ENCODE data around the gene KDELR1.

The KDELR1 gene

DNA sequence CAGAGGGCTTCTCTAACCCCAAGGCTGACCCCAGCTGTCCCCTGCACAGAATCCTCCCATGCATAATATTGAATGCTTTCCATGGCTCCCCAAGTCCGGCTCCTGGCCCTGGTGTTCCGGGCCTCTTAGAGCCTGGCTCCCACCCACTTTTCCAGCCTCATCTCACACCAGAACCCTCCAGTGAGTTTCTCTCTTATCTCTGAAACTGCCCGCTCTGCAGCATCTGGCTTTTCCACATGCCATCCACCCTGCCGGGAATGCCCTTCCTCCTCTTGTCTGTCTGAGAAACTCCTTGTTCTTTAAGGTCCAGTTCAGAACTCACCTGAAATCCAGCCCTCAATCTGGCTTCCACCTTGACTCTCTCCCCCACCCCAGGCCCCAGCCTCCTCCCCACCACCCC, 20.4 kb downstream of the KDELR1 start:
- peak; percentile 46 for DNase-seq

DNA sequence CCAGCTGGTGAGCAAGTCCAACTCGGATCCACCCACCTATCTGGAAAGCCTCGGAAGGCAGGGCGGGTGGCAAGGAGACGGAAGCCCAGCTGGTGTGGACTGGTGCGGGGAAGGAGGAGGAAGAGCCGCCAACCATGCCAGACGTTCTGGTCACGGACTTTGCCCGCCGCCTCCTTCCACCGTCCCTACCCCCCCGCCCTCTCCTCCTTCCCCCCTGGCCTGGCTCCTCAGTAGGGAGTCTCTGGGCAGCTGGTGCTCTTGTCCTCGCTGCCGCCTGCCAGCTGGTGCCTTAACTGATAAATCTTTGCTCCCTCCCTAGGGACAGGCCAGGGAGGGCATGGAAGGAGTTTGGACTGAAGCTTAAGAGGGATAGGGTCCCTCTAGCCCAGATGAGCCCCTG, 22.4 kb downstream of the KDELR1 start:
- DNase-seq, result peak; percentile 98

DNA sequence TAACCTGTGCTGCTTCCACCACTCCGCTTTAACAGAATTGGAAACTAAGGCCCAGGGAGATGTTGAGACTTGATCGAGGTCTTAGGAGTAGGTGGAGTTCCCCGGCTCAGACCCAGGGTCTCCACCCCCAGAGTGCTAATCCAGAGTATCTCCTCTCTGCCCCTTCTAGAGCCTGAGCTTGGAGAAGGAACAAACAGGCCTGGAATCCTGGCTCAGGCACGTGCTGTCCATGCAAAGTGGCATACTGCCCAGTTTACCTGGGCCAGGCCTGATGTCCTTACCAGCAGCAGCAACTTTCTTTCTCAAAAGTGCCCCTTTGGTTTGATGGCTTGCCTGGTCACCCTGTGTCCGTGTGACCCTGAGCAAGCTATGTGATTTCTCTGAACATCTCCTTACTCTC, 23.5 kb downstream of the KDELR1 start:
- DNase-seq, result peak; percentile 55

DNA sequence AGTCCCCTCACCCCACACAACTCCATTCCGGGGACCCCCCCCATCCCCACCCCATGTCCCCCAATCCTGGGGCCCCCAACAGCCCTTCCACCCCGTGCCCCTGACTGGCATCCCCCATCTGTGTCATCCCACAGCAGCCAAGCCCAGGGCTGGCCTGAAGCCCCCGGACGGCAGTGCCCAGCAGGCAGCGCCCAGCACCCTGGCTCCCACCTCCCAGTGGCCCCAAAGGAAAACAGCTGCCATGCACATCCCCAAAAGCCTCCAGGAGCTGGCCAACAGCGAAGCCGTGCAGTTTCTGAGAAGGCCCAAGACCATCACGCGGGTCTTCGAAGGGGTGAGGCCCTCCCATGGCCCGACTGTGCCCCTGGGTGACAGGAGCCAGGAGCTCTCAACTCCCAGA, 25.7 kb downstream of the KDELR1 start:
- DNase-seq, result no peak

DNA sequence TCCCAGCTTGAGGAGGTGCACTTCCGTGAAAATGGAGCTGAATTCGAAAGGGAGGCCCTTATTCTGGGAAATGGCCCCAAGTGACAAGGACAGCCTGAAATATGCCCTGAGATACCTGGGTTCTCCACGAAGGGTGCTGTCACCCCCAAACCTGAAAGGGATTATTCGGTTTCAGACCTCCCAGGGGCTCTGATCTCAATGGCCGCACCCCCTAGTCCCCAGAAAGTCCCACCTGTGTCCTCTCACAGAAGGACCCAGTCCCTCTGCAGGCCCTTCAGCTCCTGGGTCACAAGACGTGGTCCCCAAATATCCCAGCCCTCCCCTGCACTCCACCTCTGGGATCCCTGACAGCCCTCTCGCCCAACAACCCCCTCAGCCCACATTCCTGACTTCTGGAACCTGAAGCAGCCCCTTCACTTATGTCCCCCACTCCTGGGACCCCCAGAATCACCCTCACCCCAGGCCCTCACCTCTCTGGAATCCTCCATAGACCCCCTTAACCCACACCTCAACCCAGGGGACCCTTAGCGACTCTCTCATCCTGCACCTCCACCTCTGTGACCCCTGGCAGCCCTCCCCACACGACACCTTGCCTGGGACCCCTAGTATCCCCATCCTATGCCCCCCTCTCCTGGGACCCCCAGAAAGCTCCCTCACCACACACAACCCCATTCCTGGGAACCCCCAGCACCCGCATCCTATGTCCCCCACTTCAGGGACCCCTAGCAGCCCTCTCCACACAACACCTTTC, 26.6 kb downstream of the KDELR1 start:
- DNase-seq, result no peak

DNA sequence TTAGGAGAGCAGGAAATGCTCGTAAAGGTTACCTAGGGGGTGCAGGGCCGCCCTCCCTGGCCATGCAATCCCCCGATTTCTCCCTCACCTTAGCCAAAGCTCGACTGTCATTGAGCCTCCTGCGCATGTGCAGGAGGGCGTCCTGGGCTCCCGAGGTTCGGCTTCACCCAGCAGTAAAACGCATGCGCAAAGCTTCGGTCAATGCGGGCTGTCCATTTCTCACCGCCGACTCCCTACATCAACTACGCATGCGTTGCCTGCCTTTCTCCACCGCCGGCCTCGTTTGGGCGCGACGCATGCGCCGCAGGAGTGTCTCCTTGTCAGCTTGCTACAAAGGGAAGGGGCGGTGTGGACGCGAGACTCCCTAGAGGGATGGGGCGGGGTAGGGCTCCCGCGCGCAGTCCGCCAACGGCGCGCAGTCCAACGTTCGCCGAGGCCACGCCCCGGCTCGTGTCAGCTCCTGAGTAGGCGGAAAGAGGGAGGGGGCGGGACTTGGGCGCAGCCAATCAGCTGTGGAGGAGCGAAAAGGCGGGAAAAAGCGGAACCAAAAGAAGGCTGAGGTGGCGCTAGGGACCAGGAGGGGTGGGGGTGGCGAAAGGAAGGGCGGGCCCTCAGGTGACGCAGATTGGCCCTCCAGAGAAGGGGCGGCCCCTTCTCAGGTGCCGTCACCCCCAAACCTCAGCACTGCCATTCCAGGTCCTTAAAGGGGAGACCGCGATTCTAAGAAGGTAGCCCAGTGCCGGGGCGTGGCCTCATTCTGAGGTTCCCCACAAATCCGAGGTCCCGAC, 27.3 kb downstream of the KDELR1 start, which contains the start of the genes SYNGR4 and TMEM143:
TSS of gene SYNGR4 (plus strand) at position 558 of the 788 bp plus-strand sequence. CDS start 1,476 bp downstream, outside the sequence.
TSS of gene TMEM143 (minus strand) at position 131 of the 788 bp plus-strand sequence. CDS start at position 111, 20 bp downstream.
- peak; percentile 100 for DNase-seq

DNA sequence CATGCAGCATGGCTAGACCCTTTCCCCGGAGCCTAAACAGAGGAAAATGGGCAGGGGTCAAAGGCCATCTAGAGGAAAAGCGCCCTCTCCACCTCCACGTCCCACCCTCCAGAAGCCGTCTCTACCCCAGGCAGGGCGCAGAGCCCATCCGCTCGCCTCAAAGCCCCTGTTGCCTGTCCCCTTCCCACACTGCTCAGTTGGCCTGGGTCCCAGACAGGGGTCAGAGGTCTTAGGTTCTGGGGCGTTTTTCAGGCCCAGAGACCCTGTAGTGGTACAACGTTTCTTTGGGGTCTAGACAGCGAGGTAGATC, 27.9 kb downstream of the KDELR1 start:
- DNase-seq, result no peak

DNA sequence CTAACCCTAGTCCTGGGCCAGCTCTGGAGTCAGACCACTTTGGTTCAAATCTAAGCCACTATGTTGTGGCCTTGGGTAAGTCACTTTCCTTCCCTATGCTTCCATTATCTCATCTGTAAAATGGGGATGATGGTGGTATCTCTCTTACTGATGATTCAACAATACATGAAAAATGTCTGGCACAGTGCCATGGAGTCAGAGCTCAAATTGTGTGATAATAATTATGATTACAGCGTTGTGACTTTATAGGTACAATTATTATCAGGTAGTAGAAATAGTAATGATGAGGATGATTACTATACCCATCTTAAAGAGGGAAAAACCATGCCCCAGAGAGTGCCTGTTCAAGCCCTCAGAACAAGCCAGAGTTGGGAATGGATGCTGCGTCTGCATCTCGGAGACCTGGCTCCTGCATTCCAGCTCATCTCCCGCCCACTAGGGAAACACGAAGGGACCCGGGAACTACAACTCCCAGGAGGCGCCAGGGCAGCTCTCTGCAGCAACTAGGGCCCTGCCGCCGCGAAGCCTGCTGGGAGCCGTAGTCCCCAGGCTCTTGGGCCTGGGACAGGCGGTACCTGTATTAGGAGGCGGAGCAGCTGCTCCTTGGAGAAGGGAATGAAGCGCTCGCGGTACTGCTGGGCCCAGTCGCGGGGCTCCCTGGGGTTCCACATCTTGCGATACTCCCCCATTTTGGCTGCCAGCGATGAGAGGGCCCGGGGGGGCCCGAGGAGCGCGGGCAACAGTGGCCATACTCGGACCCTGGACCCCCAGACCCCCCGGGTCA, 28.4 kb downstream of the KDELR1 start:
- peak; percentile 99 for DNase-seq

DNA sequence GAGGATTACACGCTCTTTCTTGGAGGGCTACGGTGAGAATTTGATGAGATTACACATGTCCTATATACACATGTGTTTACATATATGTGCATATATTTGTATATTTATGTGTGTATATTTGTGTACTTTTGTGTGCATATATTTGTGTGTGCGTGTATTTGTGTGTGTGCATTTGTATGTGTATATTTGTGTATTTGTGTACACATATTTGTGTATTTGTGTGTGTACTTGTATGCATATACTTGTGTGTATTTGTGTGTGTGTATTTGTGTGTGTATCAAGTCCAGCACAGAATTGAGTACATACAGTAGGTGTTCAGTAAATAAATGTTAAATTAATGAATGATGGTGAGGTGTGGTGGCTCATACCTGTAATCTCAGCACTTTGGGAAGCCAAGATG, 29.4 kb downstream of the KDELR1 start:
- DNase-seq, result no peak

DNA sequence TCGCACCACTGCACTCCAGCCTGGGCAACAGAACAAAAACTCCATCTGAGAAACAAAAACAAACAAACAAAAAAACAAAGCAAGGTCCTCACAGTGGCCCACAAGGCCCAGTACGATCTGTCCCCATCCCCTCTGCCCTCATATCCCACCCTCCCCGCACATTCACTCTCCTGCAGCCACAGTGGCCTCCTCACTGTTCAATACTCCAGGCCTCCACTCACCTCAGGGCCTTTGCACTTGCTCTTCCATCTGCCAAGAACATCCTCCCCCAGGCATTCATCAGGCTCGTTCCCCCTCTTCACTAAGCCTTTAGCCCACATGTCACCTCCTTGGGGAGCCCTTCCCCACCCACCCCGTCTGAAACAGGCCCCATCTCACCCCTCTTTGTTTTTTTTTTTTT, 32.2 kb downstream of the KDELR1 start:
- DNase-seq, result no peak

DNA sequence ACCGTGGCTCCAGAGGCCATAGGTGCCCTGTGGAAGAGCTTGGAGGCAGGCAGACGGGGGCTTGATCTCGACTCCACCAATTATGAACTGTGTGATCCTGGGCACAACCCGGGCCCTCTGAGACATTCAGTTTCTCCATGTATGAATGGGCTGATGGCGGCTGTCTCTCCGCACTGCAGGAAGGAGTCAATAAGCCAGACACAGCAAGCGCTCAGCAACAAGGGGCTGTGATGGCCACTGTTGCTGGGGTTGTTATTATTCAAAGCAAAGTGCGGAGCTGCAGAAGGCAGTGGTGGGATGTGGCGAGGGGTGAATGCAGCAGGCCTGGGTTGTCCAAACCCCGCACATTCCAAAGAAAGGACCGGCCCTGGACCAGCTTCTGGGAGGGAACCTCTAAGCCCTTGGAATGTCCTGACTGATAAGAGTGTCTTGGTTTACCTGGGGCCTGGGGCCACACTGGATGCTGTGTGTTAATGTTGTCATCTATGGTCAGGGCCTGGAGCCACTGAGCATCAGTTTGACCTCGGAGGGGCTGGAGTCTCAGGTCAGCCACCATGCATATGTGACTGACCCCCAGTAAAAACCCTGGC, 35.9 kb downstream of the KDELR1 start:
- DNase-seq, result no peak

DNA sequence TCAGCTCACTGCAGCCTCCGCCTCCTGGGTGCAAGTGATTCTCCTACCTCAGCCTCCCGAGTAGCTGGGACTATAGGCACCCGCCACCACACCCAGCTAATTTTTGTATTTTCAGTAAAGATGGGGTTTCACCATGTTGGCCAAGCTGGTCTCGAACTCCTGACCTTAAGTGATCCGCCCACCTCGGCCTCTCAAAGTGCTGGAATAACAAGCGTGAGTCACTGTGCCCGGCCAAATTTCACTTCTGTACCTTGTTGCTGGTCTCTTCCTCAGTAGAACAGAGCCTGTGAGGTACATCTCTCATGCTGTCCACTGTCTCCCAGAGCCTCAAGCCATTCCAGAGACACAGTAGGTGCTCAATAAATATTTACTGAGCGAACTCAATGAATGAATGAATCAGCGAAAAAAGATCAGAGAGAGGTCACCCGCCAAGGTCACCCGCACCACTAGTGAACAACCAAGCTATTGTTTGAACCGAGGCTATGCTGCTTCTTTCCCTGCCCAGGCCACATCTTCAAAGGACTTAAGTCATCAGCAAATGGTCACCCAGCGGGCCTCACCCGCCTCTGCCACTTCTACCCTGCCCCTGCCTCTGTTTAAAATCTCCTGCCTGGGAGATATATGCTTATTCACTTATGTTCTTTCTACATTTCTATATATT, 36.9 kb downstream of the KDELR1 start:
- peak; percentile 88 for DNase-seq

DNA sequence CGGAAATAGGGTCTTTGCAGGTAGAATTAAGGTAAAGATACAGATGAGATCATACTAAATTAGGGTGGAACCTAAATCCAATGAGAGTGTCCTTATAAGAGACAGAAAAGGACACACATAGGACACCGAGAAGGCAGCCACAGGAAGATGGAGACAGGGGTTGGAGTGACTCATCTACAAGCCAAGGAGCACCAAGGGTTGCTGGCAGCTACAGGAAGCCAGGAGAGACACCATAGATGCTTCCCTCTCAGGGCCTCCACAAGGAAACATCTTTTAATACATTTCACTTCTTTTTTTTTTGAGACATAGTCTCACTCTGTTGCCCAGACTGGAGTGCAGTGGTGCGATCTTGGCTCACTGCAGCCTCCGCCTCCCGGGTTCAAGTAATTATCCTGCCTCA, 37.7 kb downstream of the KDELR1 start:
- DNase-seq, result no peak

DNA sequence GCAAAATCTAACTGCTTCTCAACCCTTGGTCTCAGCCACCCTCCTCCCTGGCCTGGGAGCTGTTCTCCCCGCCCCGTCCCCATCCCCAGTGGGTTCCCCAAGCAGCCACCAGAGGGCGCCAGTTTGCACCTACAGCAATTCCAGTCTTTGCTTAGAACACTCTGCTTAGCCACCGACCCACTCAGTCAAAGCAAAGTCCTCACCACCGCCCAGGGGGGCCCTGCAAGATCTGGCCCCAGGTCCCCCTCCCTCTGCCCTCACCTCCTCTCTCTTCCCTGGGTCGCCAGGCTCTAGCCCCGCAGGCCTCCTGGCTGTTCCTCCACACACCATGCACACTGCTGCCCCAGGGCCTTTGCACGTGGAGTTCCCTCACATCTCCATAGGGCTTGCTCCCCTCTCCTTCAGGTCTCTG, 40.0 kb downstream of the KDELR1 start:
- DNase-seq, result peak; percentile 82

DNA sequence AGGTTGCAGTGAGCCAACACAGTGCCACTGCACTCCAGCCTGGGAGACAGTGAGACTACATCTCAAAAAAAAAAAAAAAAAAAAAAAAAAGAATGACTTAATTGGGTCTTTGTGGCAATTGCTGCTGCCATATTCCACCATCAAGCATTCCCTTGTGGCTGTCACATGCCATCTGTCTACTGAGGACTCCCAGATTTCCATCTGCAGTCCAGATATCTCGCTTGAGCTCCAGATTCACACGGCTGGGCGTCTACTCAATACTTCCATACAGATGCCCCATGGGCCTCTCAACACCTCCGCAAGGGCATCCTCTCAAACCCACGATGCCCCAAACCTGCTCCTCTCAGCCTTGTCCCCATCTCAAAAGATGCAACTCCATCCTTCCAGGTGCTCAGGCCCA, 40.5 kb downstream of the KDELR1 start:
- peak; percentile 43 for DNase-seq

DNA sequence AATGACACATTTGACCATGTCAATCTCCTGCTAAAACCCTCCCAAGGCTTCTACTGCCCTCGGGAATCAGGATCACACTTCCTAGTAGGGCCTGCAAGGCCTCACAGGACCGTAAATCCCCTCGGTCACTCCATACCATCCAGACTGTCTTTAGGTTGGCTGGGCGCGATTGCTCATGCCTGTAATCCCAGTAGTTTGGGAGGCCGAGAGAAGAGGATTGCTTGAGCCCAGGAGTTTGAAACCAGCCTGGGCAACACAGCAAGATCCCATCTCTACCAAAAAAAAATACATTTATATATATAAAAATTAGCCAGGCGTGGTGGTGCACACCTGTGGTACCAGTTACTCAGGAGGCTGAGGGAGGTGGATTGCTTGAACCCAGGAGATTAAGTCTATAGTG, 42.6 kb downstream of the KDELR1 start:
- DNase-seq, result no peak

DNA sequence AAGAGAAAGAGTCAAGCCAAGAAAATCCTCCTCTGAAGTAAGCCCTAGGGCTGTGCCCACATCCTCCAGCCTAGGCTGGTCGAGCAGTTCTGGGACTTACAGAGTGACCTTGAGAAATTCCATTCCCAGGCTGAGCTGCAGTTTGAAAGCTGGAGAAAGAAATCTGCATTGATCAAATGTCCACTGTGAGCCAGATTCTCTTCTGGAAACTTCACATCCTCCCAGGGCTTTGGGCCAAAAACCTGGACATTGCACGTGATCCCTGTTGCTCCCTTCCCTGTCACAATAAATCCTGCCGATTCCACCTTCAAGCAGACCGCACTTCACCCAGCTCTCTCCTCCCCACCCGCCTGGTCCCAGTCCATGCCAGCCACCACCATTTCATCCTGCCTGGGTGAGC, 43.3 kb downstream of the KDELR1 start:
- no peak for DNase-seq

DNA sequence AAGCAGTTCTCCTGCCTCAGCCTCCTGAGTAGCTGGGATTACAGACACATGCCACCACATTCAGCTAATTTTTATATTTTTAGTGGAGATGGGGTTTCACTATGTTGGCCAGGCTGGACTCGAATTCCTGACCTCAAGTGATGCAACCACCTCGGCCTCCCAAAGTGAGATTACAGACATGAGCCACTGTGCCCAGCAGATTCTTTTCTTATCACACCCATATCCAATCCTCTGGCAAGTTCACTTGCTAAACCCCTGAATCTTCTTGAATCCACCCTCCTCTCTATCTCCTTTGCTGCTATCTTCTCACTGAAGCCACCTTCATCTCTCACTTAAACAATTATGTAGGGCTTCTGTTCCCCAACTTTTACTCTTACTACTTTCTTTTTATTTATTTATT, 45.2 kb downstream of the KDELR1 start:
- DNase-seq, result no peak

DNA sequence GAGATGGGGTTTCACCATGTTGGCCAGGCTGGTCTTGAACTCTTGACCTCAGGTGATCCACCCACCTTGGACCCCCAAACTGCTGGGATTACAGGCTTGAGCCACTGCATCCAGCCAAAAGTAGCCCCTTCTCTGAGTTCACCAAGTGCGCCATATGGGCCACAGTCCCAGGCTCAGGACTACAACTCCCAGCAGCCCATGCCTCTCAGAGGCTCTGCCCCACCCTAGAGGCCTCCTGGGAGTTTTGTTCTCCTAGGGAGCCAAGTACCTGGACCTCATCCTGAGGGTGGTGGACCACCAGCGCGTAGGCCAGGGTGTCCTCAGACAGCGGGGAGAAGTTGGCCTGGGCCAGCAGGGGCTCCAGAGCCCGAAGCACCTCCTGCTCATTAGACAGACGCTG, 46.5 kb downstream of the KDELR1 start:
- DNase-seq, result peak; percentile 62

DNA sequence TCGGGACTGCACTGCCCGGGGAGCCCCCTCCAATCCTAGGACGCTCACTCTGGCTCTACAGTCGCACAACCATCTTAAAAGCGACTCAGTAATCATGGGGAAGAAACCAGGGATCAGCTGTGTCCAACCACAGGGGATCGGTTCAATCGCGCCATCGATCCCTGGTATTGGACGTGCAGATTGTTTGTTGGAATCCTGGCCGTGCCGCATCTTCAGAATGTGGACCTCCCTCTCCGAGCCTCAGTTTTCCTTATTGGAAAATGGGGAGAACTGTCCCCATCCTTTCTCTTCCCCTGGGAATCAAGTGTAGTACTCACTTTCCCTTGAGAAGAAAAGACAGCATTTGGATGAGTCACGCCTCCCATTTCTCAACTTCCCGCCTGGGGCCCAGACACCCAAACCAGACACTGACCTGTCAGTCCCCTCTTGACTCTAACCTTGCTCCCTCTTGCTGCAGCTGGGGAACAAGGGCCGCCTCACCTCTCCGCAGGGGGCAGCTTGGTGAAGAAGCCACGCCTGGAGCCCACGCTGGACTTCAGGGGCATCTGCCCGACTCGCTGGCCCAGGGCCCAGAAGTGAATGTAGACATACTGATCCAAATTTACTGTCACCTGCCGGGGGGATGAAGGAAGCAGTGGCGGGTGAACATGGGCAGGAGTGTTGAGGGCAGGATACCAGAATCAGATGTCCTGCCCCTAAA, 48.4 kb downstream of the KDELR1 start:
- peak; percentile 48 for DNase-seq

DNA sequence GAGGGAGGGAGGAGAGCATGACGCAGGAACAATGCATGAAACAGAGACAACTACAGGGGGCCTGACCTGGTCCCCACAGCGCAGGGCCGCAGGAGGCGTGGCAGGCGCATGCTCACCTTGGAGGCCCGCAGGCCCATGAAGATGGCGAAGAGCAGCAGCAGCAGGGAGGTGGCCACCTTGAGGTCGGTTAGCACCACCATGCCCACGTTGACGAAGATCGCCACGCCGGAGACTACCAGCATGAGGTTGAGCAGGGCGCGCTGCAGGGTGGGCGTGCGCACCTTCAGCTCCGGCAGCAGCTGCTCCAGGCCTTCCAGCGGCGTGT, 49.0 kb downstream of the KDELR1 start:
- DNase-seq, result no peak

All from NCI-H69 (cell line).